AG10803 (cell line): ENCODE data around the gene SRP68.

Experiments used
- DNase-seq: peaks from one replicate; pipeline ENCODE4 v3.0.0; 2010; ENCODE audit warnings: low read depth
- H3K4me3 ChIP-seq: 2 replicates; pipeline ENCODE4 v1.5.1; 2011; ENCODE audit warnings: mild to moderate bottlenecking, low read length, control low read depth
- CTCF ChIP-seq: conservative IDR thresholded peaks from 2 replicates; pipeline ENCODE4 v1.5.1; 2011; ENCODE audit warnings: mild to moderate bottlenecking, low read length, control low read depth, inconsistent platforms

Gene SRP68

GRCh38 chr17:76107509-76107908, 35.2 kb upstream of the SRP68 start:
- no peak for DNase-seq
- TF ChIP-seq CTCF: 0 out of 2 replicates have a peak, but pooled peaks have one; percentile 8
- H3K4me3 ChIP-seq: no peak overlapping the region

GRCh38 chr17:76106703-76107102, 34.4 kb upstream of the SRP68 start:
- DNase-seq: no peak
- TF ChIP-seq CTCF: no peak
- no peak overlapping the region for H3K4me3 ChIP-seq

- H3K4me3 ChIP-seq: no peak overlapping the region
- no peak for TF ChIP-seq CTCF
- DNase-seq: no peak
Observed at GRCh38 chr17:76104896-76105231, 32.5 kb upstream of the SRP68 start.

- H3K4me3 ChIP-seq: peak overlapping the region; percentile 96
- no peak for DNase-seq
- no peak for TF ChIP-seq CTCF
Observed at GRCh38 chr17:76104140-76104895, 32.0 kb upstream of the SRP68 start.

GRCh38 chr17:76103274-76104139, 31.2 kb upstream of the SRP68 start, which contains the start of gene EXOC7:
Gene EXOC7, minus strand, starts transcription at chr17:76103787. Its CDS starts 95 bp downstream, at chr17:76103692.
- TF ChIP-seq CTCF: 0 out of 2 replicates have a peak, but pooled peaks have one; percentile 24
- H3K4me3 ChIP-seq: peak within 1 kb of the TSS; percentile 96
- peak; percentile 85 for DNase-seq

GRCh38 chr17:76102944-76103273, 30.6 kb upstream of the SRP68 start:
- no peak for DNase-seq
- no peak for TF ChIP-seq CTCF

More at GRCh38 chr17:76102944-76103273, 30.6 kb upstream of the SRP68 start:
- H3K4me3 ChIP-seq: peak overlapping the region; percentile 96
